Measurements from ENCODE around the gene DGKB.

DGKB gene

DNA sequence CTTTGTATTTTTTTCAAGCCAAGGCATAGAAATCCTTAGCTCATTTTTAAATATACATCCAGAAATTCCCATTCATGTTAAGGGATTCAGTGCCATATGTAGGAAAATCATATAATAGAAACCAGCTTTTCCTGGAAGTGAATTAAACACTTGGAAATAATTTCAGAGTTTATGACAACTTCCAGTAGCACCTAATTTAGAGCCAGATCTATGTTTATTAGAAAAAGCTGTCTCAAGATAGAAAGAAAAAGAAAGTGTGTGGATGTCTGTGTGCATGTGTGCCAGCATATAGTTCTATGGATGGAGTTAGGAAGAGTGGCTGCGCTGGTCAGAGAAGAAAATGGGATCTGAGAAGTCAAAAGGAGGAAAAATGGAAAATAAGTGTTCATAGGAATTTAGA, 225.7 kb downstream of the DGKB start:
- DNase-seq, result no peak

DNA sequence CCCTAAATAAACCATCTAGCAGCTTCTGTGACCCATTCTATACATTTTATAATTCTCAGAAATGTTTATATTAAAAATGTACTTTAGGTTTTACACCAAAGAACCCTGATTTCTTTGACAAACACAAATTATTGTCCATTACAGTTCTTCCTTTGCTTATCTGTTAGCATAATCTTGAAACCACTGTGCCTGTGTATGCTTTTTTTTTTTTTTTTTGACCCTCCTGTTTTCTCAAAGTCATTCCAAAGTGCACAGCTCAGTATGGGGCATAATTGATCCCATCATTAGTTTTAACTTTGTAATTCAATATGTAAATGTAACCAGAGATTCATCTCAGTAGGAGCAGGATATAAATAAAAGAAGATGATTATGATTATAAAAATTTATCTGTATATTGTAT, 229.3 kb downstream of the DGKB start:
- DNase-seq, result no peak

DNA sequence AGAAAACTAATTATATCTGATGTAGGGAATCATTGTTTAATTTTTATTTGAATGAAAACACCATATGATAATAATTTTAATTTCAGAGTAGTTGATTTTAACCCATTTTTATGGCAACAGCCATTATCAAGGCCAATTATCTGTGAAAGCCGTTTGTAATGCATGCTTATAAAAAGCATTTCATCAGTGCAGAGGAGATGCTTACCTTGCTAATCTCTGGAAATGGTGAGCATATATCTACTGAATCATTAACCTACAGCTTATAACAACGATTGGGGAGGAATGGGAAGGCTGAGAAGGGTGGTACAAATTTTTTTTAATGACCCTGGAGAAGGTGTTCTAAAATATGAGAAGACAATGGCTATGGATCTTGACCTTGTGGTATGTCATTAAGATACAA, 235.6 kb downstream of the DGKB start:
- DNase-seq, result no peak

DNA sequence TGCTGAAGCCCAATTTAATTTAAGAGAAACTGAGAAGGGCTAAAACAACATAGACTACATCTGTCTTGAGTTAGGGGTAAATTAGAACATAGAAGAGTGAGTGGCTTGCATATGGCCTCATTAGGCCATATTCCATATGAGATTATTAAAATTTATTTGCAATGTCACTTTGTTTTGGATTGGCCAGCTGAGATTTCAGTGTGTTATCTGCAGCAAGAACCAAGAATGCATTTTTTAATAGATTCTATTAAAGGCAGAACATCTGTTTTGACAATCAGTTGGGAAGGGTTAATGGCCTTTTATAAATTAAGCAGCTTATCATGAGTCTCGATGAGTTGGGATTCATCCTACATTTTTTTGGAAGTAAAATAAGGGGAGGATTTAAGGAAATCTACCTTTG, 236.2 kb downstream of the DGKB start:
- no peak for DNase-seq

DNA sequence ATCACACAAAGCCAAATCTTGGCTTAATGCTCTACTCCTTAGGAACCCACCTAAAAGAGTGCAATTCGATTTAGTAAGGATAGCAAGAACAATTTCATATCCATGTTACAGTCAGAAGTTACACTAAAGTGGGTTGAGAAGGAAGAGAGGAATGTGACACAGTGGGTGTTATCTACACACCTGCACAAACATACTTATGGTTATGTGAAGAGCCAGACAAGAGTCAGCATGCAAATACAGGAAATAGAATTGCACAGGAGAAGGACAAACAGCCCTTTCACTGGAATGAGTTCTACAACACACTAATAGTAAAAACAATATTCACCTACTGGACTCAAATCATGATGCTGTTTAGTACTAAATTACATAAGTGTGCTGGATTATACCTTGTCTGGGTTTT, 262.8 kb downstream of the DGKB start:
- DNase-seq, result no peak

DNA sequence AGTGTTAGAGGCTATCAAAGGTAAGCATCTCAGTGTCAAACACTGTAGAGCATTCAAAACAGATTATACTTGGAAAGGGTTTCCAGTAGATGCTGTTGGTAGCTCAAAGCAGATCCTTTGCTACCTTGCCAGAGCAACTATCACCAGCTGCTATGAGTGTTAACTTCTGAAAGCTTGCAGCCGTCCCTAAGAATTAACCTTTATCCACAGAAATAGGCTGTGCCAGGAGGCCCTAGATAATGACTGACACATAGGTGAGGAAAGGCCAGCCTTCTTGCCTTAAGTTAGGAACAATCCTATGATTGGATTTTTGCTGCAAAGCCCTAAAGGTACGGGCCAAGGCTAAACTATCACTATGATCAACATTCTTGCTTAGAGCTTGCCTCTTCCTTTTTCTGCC, 263.2 kb downstream of the DGKB start:
- no peak for DNase-seq

DNA sequence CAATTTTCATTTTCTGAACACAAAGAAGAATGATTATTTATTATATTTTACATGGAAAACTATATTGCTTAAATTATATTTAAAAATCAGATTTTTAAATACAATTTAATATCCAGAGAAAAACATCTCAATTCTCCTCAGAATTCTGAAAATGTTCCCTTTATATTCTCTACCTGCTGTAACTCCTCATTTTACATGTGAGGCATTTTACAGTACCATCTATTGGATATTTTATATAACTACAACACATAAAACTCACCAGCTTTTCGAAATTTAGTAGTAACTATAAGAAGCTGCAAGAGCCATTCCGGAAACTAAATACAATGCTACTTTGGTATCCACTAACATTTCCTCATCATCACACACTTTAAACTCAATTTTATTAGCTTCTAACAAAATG, 264.6 kb downstream of the DGKB start:
- no peak for DNase-seq

DNA sequence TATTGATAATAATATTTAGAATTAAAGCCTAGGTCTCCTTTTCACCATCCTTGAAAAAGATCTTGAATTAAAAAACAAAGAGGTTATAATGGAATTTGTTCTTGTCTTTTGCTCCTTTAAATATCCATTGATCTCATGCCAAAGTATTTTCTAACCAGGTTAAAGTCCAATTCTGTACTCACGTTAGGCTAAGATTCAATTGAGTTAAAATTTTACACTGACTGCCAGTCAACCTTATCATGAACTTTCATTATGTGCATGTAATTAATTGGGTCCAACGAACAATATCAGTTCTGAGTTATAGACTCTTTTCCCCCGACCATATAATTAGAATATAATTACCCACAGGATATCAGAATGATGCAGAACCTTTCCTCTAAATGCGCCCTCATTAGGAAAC, 266.6 kb downstream of the DGKB start:
- no peak for DNase-seq

DNA sequence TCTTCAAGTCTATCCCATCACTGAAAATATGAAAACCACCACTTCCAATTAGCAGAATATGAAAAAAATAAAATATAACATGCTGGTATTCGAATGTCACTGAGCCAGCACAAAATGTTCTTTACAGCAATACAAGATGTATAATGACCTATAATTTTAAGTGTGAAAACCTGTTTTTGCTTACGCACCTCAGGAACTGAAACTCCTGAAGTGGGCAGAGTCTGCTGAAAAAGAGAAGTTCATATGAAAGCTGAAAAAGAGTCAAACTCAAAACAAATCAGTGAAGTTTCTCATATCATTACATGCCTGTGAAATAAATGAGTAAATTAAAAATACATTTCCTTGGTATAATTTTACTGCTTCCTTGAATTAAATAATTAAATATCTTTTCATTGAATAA, 272.5 kb downstream of the DGKB start:
- no peak for DNase-seq

DNA sequence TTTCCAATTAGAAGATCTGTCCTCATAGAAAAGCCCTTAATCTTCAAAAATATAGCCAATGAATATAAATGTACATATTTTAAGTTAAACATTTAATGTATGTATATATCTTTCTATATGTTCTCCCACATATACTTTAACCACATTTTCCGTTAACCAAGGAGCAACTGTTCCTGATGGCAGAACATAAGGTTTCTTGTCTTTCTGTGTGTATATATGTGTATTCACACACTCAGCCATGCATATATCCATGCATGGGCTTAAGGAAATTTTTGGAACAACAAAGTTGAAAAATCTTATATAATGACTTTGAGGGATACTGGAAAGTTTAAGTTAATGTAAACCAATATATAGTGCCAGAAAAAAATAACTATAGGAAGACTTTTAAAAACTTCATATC, 274.0 kb downstream of the DGKB start:
- DNase-seq, result no peak

DNA sequence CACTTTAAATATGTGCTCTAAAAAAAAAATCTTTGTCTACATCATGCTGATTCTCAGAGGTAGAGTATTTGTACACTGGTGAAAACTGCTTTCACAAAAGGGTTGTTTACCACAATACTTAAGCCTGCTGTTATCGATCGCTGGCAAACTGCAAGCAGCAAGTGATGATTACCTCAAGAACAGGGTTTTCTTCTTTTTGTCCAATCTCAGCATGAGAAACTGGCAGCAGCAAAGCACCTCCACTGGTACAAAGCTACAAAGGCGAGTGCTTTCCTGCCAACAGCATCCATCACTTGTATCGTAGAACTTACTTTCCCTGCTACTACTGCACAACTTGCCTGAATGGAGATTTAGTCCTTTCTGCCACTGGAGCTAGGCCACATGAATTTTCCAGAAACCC, 276.5 kb downstream of the DGKB start:
- no peak for DNase-seq

DNA sequence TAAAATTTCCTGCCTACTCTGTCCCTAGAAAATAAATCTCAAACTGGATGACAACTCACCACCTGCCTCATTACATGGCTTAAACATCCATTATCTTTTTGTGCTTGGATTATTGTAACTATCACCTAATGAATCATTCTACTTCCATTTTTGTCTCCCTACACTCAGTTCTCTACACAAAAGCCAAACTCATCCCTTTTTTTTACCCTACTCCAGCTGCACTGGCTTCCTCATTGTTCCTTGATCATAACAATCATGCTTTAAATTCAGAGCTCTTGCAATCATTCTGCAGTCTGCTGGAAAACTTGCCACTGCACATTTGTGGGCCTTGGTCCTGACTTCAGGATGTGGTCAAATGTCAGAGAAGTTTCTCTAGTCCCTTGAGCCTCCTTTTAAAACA, 280.0 kb downstream of the DGKB start:
- DNase-seq, result no peak

DNA sequence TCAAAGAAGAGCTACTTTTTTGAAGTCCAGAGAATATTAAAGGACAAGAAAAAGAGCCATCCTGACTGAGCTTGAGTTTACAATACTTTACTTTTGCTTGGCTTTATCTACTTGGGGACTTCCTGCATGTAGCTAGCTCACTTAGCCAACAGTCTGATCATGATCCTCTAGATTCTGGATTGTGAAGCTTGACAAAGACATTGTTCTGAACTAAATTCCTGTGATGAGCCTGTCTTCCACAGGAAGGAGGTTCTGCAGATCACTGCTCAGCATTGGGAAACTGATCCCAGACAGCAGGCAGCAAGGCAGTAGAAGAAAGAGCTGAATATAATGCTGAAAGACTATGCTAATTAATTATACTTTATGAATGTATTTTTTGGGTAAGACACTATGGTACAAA, 296.4 kb downstream of the DGKB start:
- DNase-seq, result no peak

DNA sequence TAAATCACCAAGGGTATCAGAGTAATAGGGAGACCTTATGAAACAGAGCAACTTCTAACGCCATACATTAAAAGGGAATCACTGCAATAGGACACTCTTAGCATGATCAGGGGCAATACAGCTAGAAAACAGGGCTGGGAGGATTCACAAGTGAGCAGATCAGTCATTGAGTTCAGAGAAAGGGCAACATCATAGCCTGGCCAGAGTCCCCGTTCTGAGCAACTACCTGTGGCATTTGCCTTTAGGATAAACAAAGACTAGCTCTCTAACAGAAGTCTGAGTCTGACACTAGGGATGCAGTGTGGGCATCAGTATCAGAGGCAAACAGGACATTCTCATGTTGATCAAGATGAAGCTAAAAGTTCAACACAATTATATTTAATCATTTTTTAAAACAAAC, 297.9 kb downstream of the DGKB start:
- DNase-seq, result no peak

DNA sequence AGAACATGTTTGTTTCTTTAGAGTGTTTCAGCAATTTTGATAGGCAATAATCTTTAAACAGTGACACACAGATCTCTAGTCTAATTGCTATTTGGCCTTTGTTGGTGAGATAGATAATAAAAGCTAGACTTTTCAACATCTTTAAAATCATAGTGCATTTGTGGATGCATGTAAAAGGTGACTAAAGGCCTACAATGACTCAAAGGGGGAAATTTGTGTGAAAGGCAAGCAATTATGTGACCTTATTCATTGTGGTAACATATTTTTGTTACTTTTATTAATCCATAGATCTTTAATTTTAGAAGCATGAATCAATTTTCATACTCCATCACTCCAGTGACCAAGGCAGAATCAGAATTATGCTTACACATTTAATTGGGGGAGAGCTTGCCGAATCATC, 299.7 kb downstream of the DGKB start:
- DNase-seq, result no peak

DNA sequence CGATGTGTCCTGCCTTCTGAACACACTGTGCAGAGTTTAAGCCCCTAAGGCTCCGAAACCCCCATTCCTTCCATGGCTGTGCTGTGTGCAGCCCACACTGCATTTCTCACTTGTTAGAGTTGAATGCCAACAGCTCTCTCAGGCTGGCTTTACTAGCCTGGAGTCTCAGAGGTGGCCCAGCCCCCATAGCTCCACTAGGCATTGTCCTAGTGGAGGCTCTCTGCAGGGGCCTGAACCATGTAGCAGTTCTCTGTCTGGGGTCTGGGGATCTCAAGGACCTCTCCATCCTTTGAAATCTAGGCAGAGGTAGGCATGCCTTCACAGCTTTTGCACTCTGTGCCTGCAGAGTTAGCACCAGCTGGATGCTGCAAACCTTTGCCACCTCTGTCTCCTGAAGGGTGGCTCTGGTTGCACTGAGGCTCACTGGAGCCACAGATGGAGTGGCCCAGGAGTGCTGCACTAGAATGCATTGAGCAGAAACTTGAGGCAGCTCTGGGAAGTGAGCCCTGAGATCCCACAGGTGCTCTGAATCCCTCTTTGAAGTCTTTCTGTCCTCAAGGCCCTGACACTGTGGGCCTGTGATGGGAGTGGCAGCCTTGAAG, 301.7 kb downstream of the DGKB start:
- no peak for DNase-seq

DNA sequence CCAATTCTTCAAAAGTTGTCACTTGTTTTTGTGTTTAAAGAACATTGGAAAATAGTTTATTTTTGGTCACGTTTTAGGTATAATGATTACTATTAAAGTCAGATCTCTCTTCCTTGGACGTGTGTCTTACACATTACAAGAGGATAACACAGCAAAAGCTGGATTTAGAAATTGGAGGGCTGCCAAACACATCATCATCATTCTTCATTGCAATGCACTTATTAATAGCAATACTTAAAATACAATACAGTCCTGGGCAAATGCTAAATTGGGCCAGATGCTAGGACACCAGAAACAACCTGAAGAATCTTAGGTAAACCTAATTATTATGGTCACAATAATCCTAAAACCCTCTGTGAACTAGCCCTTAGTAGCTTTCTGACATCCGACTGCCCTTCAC, 303.6 kb downstream of the DGKB start:
- DNase-seq, result no peak

DNA sequence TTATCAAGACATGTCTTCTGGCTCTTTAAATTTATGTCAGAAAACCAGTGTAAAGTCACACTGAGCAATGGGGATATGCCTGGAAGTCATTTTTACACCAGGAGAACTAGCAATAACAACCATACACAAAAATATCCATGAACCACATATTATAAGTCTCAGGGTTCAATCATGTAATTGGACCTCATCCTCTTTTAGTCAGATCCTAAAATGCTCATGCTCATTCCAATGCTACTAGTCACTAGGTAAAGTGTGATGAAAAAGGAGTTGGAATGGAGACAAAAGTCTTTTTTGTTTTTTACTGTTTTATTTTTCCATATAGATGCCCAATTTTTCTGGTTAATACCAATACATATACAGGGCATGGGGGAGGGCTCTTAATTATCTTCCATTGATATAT, 306.1 kb downstream of the DGKB start:
- no peak for DNase-seq

DNA sequence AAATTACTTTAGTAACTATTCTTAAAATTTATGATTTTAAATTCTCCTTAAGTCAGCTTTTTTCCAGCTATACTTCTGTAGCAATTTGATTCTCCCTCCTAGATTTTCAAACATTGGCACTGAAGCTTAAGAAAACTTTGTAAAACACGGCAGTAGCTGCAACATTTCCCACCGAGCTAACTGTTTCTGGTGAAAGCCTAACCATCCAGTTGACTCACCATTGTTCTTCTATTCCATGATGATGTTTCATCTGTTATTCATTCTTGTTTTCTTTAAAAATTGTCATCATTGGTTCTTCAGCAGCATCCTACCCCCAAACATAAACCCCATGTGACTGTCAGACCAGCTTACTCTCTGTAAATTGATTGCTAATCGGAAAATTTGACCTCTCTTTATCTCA, 312.3 kb downstream of the DGKB start:
- DNase-seq, result no peak

DNA sequence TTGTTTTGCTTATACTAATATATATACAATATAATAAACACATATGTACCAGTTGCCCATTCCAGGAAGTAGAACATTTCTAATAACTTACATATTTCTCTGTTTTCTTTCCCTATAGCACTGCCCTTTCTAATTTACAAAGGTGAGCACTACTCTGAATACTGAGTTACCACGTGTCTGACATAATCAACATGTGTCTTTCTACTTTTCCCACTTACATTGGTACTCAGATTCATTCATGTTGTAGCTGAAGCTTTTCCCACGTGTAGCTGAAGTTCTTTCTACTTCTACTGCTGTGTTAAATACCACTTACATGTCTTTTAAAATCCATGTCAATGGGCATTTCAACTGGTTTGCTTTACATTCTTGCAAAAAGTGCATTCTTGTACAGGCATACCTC, 317.3 kb downstream of the DGKB start:
- no peak for DNase-seq

DNA sequence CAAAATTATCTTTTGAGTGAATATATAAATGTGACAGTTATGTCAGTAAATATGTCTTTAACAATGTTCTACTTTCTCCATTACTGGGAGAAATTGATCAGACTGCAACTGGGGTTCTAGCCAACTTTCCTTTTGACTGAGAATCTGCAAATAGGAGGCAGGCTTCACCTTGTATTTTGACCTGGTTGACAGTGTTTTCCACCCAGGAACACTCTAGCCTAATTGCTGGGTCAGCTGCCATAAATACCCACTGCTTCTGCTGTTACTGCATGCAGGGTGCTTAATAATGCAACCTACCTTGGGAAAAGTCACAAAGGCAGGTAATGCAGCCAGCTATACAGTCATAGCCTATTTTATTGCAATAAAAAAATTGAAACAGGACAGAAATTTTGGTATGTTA, 319.0 kb downstream of the DGKB start:
- DNase-seq, result no peak

DNA sequence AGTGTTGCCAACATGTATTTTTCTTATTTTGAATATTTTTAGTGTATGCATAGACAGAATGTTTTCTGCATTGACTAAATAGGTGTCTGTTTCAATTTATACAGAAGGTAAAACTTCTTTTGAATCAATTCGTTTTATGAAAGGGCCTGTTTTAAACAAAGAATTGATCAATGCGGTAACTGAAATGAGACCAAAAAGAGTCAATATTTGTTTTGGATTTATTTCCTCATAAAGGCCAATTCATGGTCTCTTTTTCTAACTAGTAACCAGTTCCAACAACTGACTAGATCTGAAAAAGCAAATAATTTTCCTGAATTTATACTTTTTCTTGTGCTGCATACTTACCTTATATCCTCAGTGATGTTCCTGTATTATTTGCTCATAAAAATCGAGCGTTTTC, 320.5 kb downstream of the DGKB start:
- DNase-seq, result no peak

DNA sequence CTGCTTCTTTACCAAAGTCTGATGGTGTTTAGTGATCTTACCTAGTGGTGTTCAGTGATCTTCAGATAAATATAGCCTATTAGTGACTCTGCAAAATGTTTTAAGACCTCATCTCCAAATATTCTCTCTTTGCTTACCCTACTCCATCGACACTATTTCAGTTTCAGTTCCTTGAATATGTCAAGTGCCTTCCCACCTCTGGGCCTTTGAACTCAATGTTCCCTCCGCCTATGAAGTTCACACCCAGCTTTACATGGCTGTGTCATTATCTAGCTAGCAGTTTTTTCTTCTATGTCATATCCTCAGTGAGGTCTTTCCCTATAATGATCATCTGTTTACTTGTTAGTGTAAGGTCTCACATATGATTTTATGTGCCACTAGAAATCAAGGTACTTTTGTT, 322.6 kb downstream of the DGKB start:
- DNase-seq, result no peak

DNA sequence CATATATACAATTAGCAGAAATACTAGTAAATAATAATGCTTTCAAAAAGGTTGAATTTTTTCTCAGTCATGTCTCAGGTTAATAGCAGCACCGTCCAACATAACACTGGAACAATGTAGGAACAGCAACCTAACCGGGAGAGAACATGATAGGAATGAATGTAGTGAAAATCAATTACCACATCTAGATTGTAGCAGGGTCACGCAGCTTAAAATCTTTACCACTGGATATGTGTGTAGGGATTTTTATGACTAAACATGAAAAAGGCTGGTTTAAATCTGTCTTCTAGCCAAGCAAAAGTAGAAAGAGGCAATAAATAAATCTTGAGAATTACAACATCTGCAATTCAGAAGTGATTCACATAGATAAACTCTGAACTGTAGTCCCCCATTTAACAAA, 326.0 kb downstream of the DGKB start:
- DNase-seq, result no peak

DNA sequence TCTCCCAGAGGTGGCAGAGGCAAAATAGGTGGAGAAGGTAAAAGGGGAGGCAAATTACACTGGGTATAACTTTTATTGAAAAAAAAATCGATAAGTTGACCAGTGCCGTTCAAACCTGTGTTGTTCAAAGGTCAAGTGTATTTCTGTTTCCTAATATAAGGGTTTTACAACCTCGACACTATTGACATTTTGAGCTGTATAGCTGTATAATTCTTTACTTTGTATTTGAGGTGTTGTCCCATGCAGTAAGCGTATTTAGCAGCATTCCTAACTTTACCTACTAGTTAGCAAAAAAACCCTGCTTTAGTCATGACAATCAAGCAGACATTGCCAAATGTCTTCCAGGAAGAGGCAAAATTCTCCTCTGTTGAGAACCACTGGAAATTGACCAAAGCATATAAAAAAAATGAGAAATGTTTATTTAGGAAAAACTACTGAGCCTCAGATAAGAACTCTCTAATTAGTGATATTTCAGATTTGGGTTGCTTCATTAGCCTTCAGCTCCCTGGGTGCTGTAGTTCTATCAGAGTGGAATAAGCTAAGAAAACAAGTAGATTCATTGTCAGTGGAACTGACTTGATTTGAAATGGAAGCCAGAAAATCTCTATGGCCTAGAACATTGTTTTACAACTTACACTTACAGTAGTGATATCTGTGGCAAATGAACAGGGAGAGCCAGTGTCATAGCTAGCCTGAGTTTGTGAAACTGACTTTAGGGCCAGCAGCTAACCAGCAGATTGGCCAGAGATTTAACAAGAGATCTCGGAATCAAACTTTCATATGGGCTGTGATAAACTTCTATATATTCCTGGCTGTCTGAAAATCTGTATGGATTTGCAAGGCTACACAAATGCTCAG, 331.6 kb downstream of the DGKB start:
- DNase-seq, result no peak
